Endothelial cell of umbilical vein (primary cell): ENCODE results near the gene ACBD6.

Experiments
- EZH2 ChIP-seq: IDR thresholded peaks from 2 replicates; pipeline ENCODE4 v1.6.1; 2012; ENCODE audit warnings: borderline replicate concordance, low read depth, mild to moderate bottlenecking, moderate library complexity, low read length, inconsistent platforms; ENCODE audit not compliant: severe bottlenecking
- TF ChIP-seq, protein P1 (sequence below), 2 donors: IDR thresholded peaks; 1 replicate in 1 of 2; 2 replicates in 1 of 2; pipeline ENCODE4 v1.5.1; 2011; ENCODE audit warnings: low read length in 2 of 2, mild to moderate bottlenecking in 2 of 2, moderate library complexity in 2 of 2, control low read depth in 1 of 2, inconsistent platforms in 1 of 2, low read depth in 1 of 2; ENCODE audit not compliant: insufficient read depth in 1 of 2; ENCODE audit errors: extremely low read depth in 1 of 2

DNA sequence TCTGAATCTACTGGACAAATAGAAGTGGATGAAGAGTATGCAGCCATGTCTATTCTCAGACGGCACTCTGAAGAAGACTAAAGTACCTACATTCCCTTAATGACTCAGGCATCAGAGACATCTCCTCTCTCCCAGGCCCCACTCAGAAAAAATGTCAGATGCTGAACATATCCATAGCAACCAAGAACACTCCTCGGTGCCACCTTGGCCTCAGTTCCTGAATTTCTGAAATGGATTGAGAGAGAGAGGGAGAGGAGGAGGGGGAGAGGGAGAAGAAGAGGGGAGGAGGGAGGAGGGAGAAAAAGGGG, 40.4 kb upstream of the ACBD6 start:
- no peak for TF ChIP-seq EZH2
- TF ChIP-seq, protein P1, sequence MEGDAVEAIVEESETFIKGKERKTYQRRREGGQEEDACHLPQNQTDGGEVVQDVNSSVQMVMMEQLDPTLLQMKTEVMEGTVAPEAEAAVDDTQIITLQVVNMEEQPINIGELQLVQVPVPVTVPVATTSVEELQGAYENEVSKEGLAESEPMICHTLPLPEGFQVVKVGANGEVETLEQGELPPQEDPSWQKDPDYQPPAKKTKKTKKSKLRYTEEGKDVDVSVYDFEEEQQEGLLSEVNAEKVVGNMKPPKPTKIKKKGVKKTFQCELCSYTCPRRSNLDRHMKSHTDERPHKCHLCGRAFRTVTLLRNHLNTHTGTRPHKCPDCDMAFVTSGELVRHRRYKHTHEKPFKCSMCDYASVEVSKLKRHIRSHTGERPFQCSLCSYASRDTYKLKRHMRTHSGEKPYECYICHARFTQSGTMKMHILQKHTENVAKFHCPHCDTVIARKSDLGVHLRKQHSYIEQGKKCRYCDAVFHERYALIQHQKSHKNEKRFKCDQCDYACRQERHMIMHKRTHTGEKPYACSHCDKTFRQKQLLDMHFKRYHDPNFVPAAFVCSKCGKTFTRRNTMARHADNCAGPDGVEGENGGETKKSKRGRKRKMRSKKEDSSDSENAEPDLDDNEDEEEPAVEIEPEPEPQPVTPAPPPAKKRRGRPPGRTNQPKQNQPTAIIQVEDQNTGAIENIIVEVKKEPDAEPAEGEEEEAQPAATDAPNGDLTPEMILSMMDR (IDR thresholded peaks at IDR 0.05; ENCODE audit: extremely low read depth in 1 of 2, insufficient read depth in 1 of 2, low read depth in 1 of 2, low read length in 2 of 2), result no peak
